Neural crest cell (in vitro differentiated cells): ENCODE results near the gene GPATCH8. TPM values are rescaled to one million over a fixed set of nuclear protein-coding genes. Genes with fewer than 3 reads are reported as not detected.

Experiments
- DNase-seq: peaks from one replicate; pipeline ENCODE4 v3.0.0; 2021; ENCODE audit warnings: low read depth, mixed read lengths, low spot score
- H3K27ac Mint-ChIP-seq: one replicate; pipeline ENCODE4 v1.8.0; 2021; ENCODE audit warnings: mild to moderate bottlenecking, mixed read lengths; ENCODE audit not compliant: unreplicated experiment
- H3K27me3 Mint-ChIP-seq: 2 replicates; pipeline ENCODE4 v1.8.0; 2021; ENCODE audit warnings: low read depth, mild to moderate bottlenecking, mixed read lengths
- H3K36me3 Mint-ChIP-seq: 2 replicates; pipeline ENCODE4 v1.8.0; 2021; ENCODE audit warnings: low read depth, mild to moderate bottlenecking, mixed read lengths
- H3K4me1 Mint-ChIP-seq: 2 replicates; pipeline ENCODE4 v1.8.0; 2021; ENCODE audit warnings: mixed read lengths
- H3K4me3 Mint-ChIP-seq: one replicate; pipeline ENCODE4 v1.8.0; 2021; ENCODE audit warnings: mild to moderate bottlenecking, mixed read lengths
- H3K9me3 Mint-ChIP-seq: 2 replicates; pipeline ENCODE4 v1.8.0; 2021; ENCODE audit warnings: mixed read lengths
- total RNA-seq: library from RNA; stranded (reverse); gene quantifications from 2 replicates; pipeline ENCODE4 v1.2.1, GENCODE V29; 2021
- TF ChIP-seq, protein P1 (sequence below): fragments of 200-600 bp; sonication (generic); conservative IDR thresholded peaks from 2 replicates; pipeline ENCODE4 v1.5.0; 2021; ENCODE audit warnings: antibody characterized with exemption, mild to moderate bottlenecking

Gene GPATCH8
- total RNA-seq, 1 donor from 2014 or later, result 47.0 TPM

DNA sequence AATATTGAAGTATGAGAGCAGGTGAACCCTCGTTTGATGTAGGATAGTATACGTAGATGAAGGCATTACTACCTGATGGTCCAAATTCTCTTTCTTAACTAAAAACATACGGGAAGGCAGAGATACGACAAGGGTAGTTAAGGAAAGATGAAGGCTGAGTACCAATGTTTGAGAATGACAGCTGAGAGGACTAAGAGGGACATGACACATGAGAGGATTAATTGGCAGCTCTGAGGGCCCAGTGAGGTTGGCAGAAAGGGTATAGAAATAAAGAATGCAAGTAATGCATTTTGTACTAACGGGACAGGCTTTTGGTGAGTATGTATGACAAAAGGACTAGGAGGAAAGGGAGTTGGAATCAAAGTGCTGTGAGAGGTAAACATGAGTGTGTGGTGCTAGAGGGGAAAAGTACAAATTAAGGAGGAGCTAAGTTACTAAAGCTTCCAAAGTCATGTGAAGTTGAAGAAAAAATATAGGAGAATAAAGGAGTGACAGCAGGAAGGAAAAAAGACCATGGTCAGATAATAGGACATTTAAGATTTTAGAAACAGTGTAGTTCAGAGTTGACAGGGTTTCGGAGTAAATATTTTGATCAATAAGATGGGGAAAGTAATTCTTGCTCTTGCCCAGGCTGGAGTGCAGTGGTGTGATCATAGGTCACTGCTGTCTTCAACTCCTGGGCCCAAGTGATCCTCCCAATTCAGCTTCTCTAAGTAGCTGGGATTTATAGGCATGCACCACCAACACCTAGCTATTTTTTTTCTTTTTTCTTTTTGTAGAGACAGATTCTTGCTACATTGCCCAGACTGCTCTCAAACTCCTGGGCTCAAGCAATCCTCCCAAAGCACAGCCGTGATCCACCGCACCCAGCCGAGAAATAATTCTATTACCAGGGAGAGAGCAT is 70.7 kb downstream of the GPATCH8 start:
- no peaks in the 10 kb centered on the region for H3K27me3 Mint-ChIP-seq
- H3K9me3 Mint-ChIP-seq, result no peaks in the 10 kb centered on the region
- no peak for DNase-seq
- TF ChIP-seq, protein P1, sequence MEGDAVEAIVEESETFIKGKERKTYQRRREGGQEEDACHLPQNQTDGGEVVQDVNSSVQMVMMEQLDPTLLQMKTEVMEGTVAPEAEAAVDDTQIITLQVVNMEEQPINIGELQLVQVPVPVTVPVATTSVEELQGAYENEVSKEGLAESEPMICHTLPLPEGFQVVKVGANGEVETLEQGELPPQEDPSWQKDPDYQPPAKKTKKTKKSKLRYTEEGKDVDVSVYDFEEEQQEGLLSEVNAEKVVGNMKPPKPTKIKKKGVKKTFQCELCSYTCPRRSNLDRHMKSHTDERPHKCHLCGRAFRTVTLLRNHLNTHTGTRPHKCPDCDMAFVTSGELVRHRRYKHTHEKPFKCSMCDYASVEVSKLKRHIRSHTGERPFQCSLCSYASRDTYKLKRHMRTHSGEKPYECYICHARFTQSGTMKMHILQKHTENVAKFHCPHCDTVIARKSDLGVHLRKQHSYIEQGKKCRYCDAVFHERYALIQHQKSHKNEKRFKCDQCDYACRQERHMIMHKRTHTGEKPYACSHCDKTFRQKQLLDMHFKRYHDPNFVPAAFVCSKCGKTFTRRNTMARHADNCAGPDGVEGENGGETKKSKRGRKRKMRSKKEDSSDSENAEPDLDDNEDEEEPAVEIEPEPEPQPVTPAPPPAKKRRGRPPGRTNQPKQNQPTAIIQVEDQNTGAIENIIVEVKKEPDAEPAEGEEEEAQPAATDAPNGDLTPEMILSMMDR, result no peak
- H3K36me3 Mint-ChIP-seq, result peaks cover 9% of the 10 kb centered on the region
- H3K27ac Mint-ChIP-seq, result no peak overlapping the region
- H3K4me3 Mint-ChIP-seq, result no peak overlapping the region
- H3K4me1 Mint-ChIP-seq, result no peaks in the 10 kb centered on the region

DNA sequence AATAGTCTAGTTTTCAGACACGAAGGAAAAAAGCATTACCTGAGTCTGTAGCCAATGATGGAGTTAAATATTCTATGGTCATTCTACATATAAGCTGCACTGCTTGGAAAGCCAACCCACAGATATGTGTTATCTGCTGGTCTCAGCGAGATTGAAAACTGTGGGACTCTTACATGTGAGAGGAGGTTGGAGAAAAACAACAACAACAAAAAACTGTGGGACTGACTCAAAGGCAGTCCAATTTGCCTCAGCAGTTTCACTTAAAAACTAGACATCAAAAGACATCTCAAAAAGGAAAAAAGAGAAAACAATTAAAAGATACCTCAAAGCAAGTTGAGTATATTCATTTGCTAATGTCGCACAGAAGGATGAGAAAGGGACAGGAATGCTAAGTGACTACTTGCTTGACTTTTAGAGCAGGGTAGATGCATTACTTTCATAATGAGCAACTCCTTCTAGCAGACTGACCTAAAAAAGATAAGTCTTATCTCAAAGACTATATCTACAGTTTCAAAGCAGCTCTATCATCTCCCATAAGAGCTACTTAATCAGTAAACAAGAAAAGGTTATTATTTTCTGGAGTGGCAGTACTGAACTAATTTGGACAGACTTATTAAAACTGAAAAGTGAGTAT is 78.3 kb downstream of the GPATCH8 start:
- Mint-ChIP-seq H3K4me3 (no peak overlapping the region), H3K36me3 (no peaks in the 10 kb centered on the region), H3K9me3 (no peaks in the 10 kb centered on the region), H3K4me1 (peaks cover 6% of the 10 kb centered on the region), H3K27me3 (no peaks in the 10 kb centered on the region), H3K27ac (no peak overlapping the region)
- no peak for DNase-seq
- TF ChIP-seq, protein P1, result no peak

DNA sequence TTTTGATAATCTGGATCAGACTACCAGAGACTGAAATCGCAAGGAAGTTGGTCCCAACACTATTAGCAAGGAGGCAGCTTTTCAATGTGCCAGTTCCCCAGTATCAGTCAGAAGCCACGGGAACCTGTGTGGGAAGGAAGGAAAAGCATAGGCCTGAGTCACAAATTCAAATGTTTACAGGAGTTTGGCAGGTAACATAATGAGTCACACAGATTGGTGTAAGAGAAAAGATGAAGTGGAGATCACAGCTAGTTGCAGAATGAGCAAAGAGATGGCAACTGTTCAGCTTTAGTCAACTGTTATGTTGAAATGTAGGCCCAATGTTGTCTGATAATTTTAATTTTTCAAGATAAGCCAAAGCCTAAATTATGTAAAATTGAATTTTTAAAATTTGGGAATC is 85.7 kb downstream of the GPATCH8 start:
- no peak for DNase-seq
- Mint-ChIP-seq H3K4me3 (no peak overlapping the region), H3K4me1 (no peaks in the 10 kb centered on the region), H3K9me3 (no peaks in the 10 kb centered on the region), H3K27me3 (no peaks in the 10 kb centered on the region), H3K27ac (no peak overlapping the region), H3K36me3 (peaks cover 12% of the 10 kb centered on the region)
- TF ChIP-seq, protein P1, result no peak

DNA sequence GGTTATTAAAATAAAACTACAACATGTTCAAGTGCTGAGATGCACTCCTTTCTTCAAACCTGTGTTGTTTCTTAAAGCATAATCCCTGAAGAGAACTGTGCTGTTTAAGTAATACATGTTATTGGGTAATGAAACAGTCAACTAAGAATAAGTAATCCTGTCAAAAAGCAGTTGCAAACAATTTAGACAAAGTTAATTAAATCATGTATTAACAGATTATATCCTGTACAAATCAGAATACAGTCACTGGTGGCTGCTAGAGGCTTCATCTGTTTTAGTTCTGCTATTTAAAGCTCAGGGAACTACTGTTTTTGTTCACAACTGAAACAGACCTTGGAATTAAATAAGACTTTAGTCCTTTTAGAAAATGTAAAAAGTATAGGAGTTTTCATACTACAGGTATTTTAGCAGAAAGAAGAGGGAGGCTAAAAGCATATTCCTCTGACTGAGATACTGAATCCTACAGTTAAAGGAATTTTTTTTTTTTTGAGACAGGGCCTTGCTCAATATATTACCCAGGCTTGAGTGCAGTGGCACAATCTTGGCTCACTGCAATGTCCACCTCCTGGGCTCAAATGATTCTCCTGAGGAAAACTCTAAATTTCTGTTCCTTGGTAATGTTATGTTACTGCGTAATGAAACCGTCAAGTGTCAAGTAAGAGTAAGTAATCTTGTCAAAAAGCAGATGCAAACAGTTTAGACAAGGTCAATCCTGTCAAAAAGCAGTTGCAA is 86.5 kb downstream of the GPATCH8 start:
- no peak overlapping the region for H3K4me3 Mint-ChIP-seq
- H3K27ac Mint-ChIP-seq, result no peak overlapping the region
- H3K36me3 Mint-ChIP-seq, result peaks cover 12% of the 10 kb centered on the region
- no peak for DNase-seq
- TF ChIP-seq, protein P1, result no peak
- no peaks in the 10 kb centered on the region for H3K9me3 Mint-ChIP-seq
- H3K4me1 Mint-ChIP-seq, result no peaks in the 10 kb centered on the region
- no peaks in the 10 kb centered on the region for H3K27me3 Mint-ChIP-seq

DNA sequence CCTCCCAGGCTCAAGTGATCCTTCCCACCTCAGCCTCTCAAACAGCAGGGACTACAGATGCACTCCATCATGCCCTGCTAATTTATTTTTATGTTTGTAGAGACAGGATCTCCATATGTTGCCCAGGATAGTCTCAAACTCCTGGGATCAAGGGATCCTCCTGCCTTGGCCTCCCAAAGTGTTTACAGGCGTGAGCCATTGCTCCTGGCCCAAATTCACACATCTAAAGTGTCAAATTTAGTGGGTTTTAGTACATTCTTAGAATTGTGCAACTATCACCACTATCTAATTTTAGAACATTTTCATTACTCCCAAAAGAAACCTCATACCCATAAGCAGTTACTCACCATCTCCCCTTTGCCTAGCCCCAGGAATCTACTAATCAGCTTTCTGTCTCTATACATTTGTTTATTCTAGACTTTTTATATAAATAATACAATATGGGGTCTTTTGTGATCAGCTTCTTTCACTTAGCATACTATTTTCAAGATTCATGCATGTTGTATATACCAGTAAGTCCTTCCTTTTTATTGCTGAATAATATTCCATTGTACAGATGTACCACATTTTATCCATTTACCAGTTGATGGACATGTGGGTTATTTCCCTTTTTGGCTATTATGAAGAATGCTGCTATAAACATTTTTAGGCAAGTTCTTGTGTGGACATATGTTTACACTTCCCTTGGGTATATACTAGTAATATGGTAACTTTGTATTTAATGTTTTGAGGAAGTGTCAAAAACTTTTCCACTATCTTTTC is 88.6 kb downstream of the GPATCH8 start:
- Mint-ChIP-seq H3K4me3 (no peak overlapping the region), H3K9me3 (no peaks in the 10 kb centered on the region), H3K27me3 (no peaks in the 10 kb centered on the region), H3K36me3 (peaks cover 14% of the 10 kb centered on the region), H3K27ac (peak overlapping the region; percentile 67), H3K4me1 (no peaks in the 10 kb centered on the region)
- TF ChIP-seq, protein P1, result no peak
- DNase-seq, result no peak
